ENCODE data around the gene CSNK2A1.

CSNK2A1 gene

GRCh38 chr20:563187-563586 is 19.6 kb upstream of the CSNK2A1 start:
- no peak for DNase-seq

GRCh38 chr20:562232-562897 is 18.8 kb upstream of the CSNK2A1 start:
- DNase-seq: no peak

GRCh38 chr20:561437-562231 is 18.0 kb upstream of the CSNK2A1 start:
- peak; percentile 68 for DNase-seq

DNA sequence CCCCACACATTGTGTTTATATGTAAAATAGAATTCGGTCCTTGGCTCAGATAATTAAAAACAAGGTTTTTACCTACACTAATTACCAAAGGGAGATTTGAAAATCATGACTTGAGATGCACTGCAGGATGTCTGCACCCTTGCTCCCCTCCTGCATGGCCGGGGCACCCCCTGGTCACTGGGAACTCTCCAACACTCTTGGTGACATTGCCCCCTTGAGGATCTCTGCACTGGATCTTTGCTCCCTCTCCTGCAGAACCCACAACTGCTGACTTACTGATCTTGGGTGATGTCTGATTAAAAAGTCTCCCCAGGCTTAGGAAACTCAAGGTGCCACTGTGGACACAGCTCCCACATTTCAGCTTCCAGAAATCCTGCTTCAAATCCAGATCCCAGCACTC is 17.1 kb upstream of the CSNK2A1 start:
- DNase-seq: no peak

GRCh38 chr20:558117-558516 is 14.5 kb upstream of the CSNK2A1 start:
- DNase-seq: no peak

GRCh38 chr20:556984-557383 is 13.4 kb upstream of the CSNK2A1 start:
- no peak for DNase-seq

GRCh38 chr20:555976-556385 is 12.4 kb upstream of the CSNK2A1 start:
- peak; percentile 53 for DNase-seq

- DNase-seq: no peak
Observed at GRCh38 chr20:550611-551010, 7.0 kb upstream of the CSNK2A1 start.

- no peak for DNase-seq
Observed at GRCh38 chr20:549722-550496, 6.3 kb upstream of the CSNK2A1 start.

GRCh38 chr20:548906-549305 is 5.3 kb upstream of the CSNK2A1 start:
- no peak for DNase-seq

DNA sequence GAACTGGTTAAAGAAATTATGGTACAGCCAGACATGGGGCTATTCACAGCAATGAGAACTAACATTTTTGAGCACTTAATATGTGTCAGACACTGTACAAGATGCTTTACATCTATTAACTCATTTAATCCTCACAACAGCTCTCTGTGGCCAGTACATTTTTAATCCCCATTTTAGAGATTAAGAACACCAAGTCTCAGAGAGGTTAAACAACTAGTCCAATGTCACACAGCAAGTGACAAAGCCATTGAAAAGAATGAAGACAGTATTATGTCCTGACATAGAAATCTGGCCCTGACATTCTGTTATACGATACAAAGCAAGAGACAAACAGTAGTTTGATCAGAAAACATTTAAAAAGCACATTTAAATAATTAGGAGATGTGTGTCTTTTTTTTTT is 3.8 kb upstream of the CSNK2A1 start:
- no peak for DNase-seq

DNA sequence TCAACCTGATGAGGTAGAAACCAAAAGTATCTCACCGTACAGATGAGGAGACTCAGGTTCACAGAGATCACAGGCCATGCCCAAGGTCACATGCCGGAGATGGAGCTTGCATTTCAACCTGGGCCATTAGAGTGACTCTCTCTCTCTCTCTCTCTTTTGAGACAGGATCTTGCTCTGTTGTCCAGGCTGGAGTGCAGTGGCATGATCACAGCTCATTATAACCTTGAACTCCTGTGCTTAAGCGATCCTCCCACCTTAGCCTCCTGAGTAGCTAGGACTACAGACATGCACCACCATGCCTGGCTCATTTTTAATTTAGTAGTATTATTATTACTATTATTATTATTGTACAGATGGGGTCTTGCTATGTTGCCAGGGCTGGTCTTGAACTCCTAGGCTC is 2.8 kb upstream of the CSNK2A1 start:
- no peak for DNase-seq

DNA sequence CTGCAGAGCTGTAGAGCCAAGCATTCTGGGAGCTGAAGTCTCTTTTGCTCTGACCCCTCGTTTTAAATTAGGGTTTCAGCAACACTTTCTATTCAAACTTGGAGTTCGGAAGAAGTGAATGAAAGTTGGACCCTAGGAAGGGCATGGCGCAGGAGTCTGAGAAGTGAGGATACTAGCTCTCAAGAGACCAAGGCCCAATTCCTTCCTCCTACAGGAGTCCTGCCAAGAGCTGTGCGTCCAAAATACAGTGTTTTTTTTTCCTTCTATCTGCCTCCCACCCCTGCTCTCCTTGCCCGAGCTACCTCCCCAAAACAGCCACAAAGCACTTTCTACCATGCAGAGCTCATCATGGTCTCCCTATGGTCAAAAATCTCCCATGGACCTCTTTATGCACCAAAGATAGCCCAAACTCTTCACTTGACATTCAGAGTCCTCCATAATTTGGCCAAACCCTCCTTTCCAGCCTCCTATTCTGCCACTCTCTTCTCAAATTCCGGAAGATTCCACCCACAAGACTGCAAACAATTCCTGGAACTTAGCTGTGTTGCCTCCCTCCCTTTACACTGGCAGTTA is 649 bp upstream of the CSNK2A1 start:
- DNase-seq: no peak

DNA sequence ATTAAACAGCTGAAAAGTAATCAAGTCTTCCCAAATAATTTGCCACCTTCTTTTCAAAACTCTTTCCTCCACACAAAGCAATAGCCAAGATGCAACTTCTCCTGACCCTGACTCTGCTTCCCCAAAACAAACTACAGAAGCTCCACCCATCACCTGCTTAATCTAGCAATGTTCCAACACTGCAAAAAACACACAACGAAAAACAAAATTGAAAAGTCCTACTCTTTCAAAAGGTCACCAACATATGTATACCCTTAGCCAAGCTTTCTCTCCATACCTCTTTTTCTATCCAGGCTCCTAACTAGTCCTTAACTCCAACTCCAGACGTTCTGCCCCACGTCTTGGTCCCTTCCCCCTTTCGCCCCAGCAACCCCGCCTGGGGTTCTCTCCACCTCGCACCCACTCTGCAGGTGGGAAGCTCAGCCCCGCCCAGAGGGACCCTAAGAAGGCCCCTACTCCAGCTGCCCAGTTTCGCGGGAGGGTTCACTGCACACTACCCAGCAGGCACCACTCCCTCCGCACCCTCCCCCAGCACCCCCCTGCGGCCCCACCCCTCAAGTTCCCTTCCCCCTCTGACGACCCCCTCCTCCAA is 717 bp downstream of the CSNK2A1 start:
- DNase-seq: no peak

GRCh38 chr20:540391-541201 is 3.0 kb downstream of the CSNK2A1 start:
- DNase-seq: no peak

GRCh38 chr20:539848-540247 is 3.7 kb downstream of the CSNK2A1 start:
- no peak for DNase-seq

- DNase-seq: no peak
Observed at GRCh38 chr20:539191-539590, 4.4 kb downstream of the CSNK2A1 start.

- no peak for DNase-seq
Observed at GRCh38 chr20:537983-538382, 5.6 kb downstream of the CSNK2A1 start.

- DNase-seq: no peak
Observed at GRCh38 chr20:536426-537010, 7.1 kb downstream of the CSNK2A1 start.

GRCh38 chr20:535958-536357 is 7.6 kb downstream of the CSNK2A1 start:
- no peak for DNase-seq

DNA sequence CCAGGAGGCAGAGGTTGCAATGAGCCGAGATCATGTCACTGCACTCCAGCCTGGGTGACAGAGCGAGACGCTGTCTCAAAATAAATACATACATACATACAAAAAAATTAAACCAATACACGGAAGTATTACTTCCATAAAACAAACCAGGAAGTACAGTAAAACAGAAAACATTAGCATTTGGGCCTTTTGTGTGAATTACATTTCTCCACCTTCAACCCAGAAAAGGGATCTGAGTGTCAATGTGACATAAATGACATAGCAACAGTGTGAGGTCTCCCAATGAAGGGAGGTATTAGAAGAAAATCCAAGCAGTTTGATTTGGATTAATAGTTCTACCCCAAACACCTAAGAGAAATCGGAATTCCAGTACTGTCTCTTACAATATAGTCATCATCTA is 10.1 kb downstream of the CSNK2A1 start:
- DNase-seq: no peak

- DNase-seq: no peak
Observed at GRCh38 chr20:532530-532929, 11.1 kb downstream of the CSNK2A1 start.
